Immature natural killer cell (primary cell): ENCODE results near the gene ARHGAP24. TPM values are rescaled to one million over a fixed set of nuclear protein-coding genes. Genes with fewer than 3 reads are reported as not detected.
A peak's percentile ranks its signal among the peaks of the same experiment; 100 is the strongest.

Source experiments
- DNase-seq, 3 donors: peaks; one replicate each; pipeline ENCODE4 v3.0.0; 2022; ENCODE audit warnings: mixed read lengths in 1 of 3
- H3K27ac Mint-ChIP-seq, 6 donors: one replicate each; pipeline ENCODE4 v1.8.0; 2020; ENCODE audit warnings: mixed read lengths in 6 of 6, mild to moderate bottlenecking in 5 of 6, inconsistent platforms in 4 of 6, moderate library complexity in 3 of 6
- H3K27me3 Mint-ChIP-seq, 3 donors: one replicate each; pipeline ENCODE4 v1.8.0; 2020 to 2021; ENCODE audit warnings: low read depth in 3 of 3, mild to moderate bottlenecking in 3 of 3, mixed read lengths in 3 of 3, moderate library complexity in 3 of 3, inconsistent platforms in 1 of 3
- H3K36me3 Mint-ChIP-seq, 3 donors: one replicate each; pipeline ENCODE4 v1.8.0; 2020; ENCODE audit warnings: mixed read lengths in 3 of 3, inconsistent platforms in 2 of 3, mild to moderate bottlenecking in 2 of 3
- H3K4me1 Mint-ChIP-seq, 2 donors: one replicate each; pipeline ENCODE4 v1.8.0; 2020; ENCODE audit warnings: inconsistent platforms in 2 of 2, mild to moderate bottlenecking in 2 of 2, mixed read lengths in 2 of 2, moderate library complexity in 1 of 2
- H3K4me3 Mint-ChIP-seq, 5 donors: one replicate each; pipeline ENCODE4 v1.8.0; 2020; ENCODE audit warnings: mild to moderate bottlenecking in 5 of 5, mixed read lengths in 5 of 5, inconsistent platforms in 3 of 5, moderate library complexity in 3 of 5
- H3K9me3 Mint-ChIP-seq, 6 donors: one replicate each; pipeline ENCODE4 v1.8.0; 2020; ENCODE audit warnings: mild to moderate bottlenecking in 6 of 6, mixed read lengths in 6 of 6, inconsistent platforms in 4 of 6, moderate library complexity in 3 of 6
- polyA plus RNA-seq, 3 donors: library from polyadenylated mRNA; unstranded; fragments of 300-500 nt; fragmentation: Illumina TruSeq; gene quantifications; one replicate each; pipeline ENCODE4 v1.2.3, GENCODE V29; 2021

The ARHGAP24 gene
- polyA plus RNA-seq, 3 donors from 2014 or later, result 0.06 to 0.24 TPM; not detected in 1

DNA sequence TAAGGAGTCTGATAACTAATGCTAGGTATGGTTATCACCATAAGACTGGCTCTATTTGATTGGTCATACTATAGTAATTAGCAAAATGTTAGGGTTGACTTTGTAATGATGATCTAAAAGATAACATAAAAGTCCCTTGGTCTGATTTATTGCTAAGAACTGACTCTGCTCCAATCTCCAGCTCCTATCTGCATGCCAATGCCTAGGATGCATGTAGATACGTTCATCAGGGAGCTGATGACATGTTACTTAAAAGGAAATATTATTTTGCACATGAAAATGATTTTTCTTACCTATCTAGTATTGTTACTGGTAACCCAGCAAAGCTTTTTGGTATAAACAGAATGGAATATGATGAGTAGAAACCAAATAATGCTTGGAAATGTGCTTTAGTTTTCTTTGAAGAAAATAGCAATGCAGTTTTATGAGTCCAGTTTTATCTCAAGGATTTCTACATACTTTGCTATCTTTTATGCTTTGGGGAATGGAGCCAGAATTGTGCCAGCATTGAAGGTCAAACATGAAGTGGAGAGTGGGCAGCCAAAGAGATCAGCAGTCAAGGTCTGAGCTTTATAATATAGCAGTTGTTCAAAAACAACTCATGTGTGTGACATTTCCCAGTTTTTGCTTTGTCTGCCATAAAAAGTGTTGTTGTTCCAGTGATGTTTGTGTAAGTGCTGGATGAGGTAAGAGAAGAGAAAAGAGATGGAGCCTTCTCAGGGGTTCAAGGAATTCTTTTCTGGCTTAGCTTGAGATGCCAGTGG lies 121.0 kb downstream of the ARHGAP24 start:
- H3K9me3 Mint-ChIP-seq, result peaks cover 7 to 34% (median 23%) of the 10 kb centered on the region in 6 donors
- no peak overlapping the region for H3K4me3 Mint-ChIP-seq
- H3K27ac Mint-ChIP-seq, result no peak overlapping the region
- H3K36me3 Mint-ChIP-seq, result peaks cover 0 to 4% (median 0%) of the 10 kb centered on the region in 3 donors
- no peaks in the 10 kb centered on the region for H3K27me3 Mint-ChIP-seq
- no peak for DNase-seq
- H3K4me1 Mint-ChIP-seq, result no peaks in the 10 kb centered on the region

DNA sequence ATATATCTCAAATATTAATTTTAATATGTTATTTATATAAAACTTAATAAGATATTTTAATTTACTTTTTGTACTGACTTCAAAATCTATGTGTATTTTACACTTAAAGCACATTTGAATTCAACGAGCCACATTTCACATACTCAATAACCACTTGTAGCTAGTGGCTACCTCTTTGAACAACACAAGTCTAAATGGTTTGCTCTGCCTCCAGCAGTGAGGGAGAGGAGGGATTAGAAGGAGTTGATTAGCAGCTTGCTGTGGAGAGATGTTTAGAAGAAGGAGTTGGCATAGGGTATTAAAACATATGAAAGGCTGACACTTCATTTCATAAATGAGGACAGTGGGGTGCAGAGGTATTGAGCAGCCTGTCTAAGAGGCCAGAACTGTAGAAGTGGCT lies 124.0 kb downstream of the ARHGAP24 start:
- DNase-seq, result no peak
- Mint-ChIP-seq H3K4me1 (no peaks in the 10 kb centered on the region), H3K4me3 (no peak overlapping the region), H3K9me3 (peaks cover 4 to 29% (median 15%) of the 10 kb centered on the region in 6 donors), H3K27me3 (no peaks in the 10 kb centered on the region), H3K27ac (no peak overlapping the region), H3K36me3 (peaks cover 0 to 4% (median 0%) of the 10 kb centered on the region in 3 donors)

DNA sequence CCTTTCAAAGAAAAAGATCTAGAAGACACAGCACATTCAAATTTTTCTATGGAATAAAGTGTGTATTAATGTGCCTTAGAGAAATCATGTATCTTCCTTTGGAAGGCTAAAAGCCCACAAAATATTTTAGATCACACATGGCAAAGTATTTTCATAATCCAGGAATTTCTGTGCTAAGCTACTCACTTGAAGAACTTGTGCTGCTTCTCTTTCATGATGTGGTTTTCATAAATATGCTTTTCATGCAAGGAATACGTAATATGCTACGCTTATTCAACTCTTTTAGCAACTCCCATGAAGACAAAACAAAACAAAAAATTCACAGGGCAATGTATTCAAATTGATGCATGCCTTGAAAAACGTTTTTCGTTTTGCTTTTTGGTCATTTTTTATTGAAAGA lies 125.6 kb downstream of the ARHGAP24 start:
- no peaks in the 10 kb centered on the region for H3K4me1 Mint-ChIP-seq
- H3K9me3 Mint-ChIP-seq, result peaks cover 0 to 25% (median 7%) of the 10 kb centered on the region in 6 donors
- H3K27ac Mint-ChIP-seq, result no peak overlapping the region
- no peak for DNase-seq
- H3K27me3 Mint-ChIP-seq, result no peaks in the 10 kb centered on the region
- H3K36me3 Mint-ChIP-seq, result peaks cover 0 to 4% (median 0%) of the 10 kb centered on the region in 3 donors
- H3K4me3 Mint-ChIP-seq, result no peak overlapping the region

DNA sequence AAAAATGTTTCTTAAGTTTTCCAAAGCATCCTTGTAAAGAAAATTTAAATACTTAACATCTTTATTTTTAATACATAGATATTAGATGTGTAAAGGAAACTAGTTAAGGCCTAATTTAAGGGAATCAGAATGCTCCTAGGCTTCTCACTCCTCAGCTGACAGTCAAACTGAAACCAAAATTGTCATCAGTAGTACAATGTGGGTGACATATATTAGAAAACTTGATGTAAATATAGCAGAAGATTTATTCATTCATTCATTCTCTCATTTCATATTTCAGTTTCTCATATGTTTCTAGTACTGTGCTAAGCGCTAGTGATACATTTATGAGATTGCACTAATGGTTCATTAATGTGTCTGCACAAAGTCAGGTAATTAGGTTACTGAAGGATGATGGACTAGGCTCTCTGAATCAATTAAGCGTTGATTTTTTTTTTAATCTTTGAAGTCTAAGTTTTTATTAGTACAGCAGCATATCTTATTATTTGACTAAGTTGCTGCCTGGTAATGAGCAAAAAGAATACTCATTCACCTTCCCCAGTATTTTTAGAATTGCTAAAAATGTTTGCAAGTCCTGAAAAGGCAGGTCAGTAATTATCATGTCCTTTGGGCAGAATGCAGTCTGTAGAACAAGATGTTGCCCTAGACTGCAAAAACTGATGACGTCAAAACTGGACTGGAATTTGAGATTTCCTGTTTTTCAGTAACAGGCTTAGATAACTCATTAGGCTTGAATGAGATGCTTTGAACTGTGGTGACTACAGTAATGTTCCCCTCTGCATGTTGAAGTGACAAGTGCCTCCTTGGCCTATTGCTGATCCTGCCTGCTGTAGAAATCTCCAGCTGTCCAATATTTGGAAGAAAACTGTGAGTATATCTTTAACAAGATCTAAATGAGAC lies 128.7 kb downstream of the ARHGAP24 start:
- H3K4me3 Mint-ChIP-seq, result no peak overlapping the region
- H3K4me1 Mint-ChIP-seq, result no peaks in the 10 kb centered on the region
- no peak overlapping the region for H3K27ac Mint-ChIP-seq
- H3K36me3 Mint-ChIP-seq, result peaks cover 0 to 4% (median 0%) of the 10 kb centered on the region in 3 donors
- peaks cover 0 to 22% (median 11%) of the 10 kb centered on the region in 6 donors for H3K9me3 Mint-ChIP-seq
- H3K27me3 Mint-ChIP-seq, result no peaks in the 10 kb centered on the region
- DNase-seq, result no peak

DNA sequence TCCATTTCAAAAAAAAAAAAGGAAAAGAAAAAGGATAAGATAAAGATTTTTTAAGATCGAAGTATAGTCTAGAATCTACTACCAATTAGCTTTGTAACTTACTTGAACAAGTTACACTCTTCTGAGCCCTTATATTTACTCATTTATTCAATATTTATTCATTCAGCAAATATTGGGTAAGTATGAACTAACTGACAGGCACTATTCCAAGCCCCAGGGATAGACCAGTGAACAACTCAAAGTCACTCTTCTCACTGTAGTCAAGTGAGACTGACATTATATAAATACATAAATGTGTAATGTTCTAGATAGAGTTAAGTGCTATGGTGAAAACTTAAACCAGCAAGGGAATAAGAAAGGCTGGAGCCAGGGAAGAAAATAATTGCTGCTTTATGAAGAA lies 131.6 kb downstream of the ARHGAP24 start:
- no peaks in the 10 kb centered on the region for H3K4me1 Mint-ChIP-seq
- no peak for DNase-seq
- H3K27me3 Mint-ChIP-seq, result no peaks in the 10 kb centered on the region
- H3K36me3 Mint-ChIP-seq, result no peaks in the 10 kb centered on the region
- peaks cover 0 to 27% (median 13%) of the 10 kb centered on the region in 6 donors for H3K9me3 Mint-ChIP-seq
- no peak overlapping the region for H3K4me3 Mint-ChIP-seq
- no peak overlapping the region for H3K27ac Mint-ChIP-seq

DNA sequence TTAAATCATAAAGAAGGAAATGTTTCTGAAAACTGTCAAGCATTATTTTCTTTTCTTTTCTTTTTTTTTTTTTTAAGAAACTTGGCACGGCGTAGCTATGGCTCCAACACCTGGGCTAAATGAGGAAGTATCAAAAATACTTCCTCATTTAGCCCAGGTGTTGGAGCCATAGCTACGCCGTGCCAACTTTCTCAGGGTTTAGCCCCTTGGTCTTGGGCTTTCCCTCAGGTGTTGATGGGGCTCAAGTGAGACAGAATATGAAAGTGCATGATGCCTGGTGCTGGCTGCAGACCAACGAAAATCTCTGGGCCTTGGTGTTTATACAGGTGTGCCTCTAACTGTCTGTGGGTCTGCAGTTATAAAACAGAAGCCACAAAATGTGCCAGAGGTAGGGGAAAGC lies 132.7 kb downstream of the ARHGAP24 start:
- no peaks in the 10 kb centered on the region for H3K36me3 Mint-ChIP-seq
- H3K27me3 Mint-ChIP-seq, result no peaks in the 10 kb centered on the region
- H3K9me3 Mint-ChIP-seq, result peaks cover 0 to 27% (median 11%) of the 10 kb centered on the region in 6 donors
- no peak for DNase-seq
- no peaks in the 10 kb centered on the region for H3K4me1 Mint-ChIP-seq
- no peak overlapping the region for H3K27ac Mint-ChIP-seq
- no peak overlapping the region for H3K4me3 Mint-ChIP-seq

DNA sequence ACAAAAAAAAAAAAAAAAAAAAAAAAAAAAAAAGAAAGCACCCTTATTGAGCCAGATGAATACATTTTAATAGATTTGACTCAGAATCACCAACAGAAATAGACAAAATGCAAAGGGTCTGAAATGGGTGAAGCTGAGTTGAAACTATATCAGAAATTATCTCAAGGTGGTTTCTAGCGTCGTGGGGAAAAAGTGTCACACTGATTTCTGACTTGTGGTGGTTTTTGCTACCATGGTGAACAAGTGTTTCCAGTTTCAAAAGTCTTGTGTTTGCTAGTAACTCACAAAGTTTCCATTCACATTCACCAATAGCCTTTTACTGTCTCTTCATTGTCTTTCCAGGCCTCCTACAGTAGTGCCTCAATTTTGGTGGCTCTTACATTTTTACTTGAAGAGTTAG lies 135.5 kb downstream of the ARHGAP24 start:
- DNase-seq, result no peak
- Mint-ChIP-seq H3K9me3 (peaks cover 0 to 26% (median 11%) of the 10 kb centered on the region in 6 donors), H3K4me3 (no peak overlapping the region), H3K27ac (no peak overlapping the region), H3K4me1 (no peaks in the 10 kb centered on the region), H3K36me3 (no peaks in the 10 kb centered on the region), H3K27me3 (no peaks in the 10 kb centered on the region)

DNA sequence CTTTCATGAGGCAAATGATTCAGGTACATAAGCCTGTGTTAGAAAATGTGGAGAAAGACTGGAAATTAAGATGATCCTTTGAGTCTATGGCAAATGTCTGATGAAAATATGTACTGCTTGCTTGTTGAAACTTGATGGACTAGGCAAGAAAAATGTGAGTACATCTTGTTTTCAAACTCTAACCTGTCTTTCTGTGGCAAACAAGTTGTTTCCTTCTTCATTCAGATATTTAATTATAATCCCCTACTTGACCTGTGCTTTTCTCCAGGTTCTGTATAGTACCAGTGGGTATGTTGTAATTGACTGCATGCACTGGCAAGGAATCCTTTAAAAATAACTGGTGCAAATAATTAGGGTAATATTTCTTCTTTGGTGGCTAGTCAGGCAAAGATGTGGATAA lies 136.7 kb downstream of the ARHGAP24 start:
- H3K27me3 Mint-ChIP-seq, result no peaks in the 10 kb centered on the region
- H3K27ac Mint-ChIP-seq, result no peak overlapping the region
- no peaks in the 10 kb centered on the region for H3K36me3 Mint-ChIP-seq
- H3K4me1 Mint-ChIP-seq, result no peaks in the 10 kb centered on the region
- H3K9me3 Mint-ChIP-seq, result peaks cover 0 to 26% (median 11%) of the 10 kb centered on the region in 6 donors
- H3K4me3 Mint-ChIP-seq, result no peak overlapping the region
- DNase-seq, result no peak

DNA sequence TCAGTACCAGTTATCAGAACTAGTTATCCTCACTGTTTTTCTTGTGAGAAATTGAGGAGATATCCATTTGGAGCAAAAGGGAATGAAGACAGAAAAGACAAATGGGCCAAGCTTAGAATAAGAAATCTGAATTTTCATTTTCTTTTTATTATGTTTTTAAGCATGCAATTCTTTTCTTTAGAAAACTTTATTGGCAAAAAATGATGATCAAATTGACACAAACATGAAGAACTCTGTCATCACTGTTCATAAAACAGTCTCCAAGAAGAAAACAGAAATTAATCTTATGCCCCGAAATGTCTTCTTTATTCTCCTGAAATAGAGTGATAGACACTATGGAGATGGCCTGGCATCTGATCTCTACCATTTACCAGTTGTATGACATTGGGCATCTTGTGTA lies 139.0 kb downstream of the ARHGAP24 start:
- no peaks in the 10 kb centered on the region for H3K4me1 Mint-ChIP-seq

DNA sequence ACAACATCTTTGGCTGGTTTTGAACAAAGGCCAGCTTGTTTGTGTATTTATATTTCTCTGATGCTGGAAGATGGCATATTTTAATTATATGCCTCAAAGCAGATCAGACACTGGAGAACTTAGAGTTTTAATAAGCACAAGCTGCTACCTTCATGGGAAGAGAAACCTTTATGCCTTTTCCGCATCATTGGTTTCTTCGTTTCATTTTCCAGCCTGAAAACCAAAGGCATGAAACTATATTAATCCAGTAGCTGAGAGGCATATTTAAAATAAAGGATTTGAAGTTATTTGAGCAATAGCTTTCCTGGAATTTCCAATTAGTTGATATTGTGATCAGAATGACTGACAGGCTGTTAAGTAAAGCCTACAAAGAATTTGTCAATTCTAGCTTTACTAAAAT lies 141.0 kb downstream of the ARHGAP24 start:
- H3K4me1 Mint-ChIP-seq, result no peaks in the 10 kb centered on the region
- no peak overlapping the region for H3K4me3 Mint-ChIP-seq
- peaks cover 2 to 21% (median 12%) of the 10 kb centered on the region in 6 donors for H3K9me3 Mint-ChIP-seq
- peaks cover 0 to 3% (median 0%) of the 10 kb centered on the region in 3 donors for H3K27me3 Mint-ChIP-seq
- no peaks in the 10 kb centered on the region for H3K36me3 Mint-ChIP-seq
- no peak overlapping the region for H3K27ac Mint-ChIP-seq
- DNase-seq, result no peak

More for the DNA sequence above, 139.0 kb downstream of the ARHGAP24 start:
- peaks cover 0 to 2% (median 0%) of the 10 kb centered on the region in 3 donors for H3K27me3 Mint-ChIP-seq
- DNase-seq, result no peak
- no peak overlapping the region for H3K4me3 Mint-ChIP-seq
- H3K36me3 Mint-ChIP-seq, result no peaks in the 10 kb centered on the region
- no peak overlapping the region for H3K27ac Mint-ChIP-seq
- H3K9me3 Mint-ChIP-seq, result peaks cover 0 to 25% (median 8%) of the 10 kb centered on the region in 6 donors

DNA sequence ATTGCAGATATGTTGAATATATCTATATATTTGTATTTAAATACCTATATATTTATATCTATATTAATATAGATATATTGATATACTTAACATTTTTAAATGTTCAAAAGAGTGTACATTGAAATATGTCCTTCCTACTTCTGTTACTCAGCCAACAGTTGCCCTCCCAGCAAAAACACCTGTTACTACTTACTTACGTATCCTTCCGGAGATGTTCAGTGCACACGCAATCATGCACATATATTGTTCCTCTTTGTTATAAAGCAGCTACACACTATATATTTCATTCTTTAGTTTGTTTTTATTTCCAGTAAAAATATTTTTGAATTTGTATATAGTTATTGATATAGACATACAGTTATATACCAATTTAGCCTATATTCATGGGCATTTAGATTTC lies 142.3 kb downstream of the ARHGAP24 start:
- no peak overlapping the region for H3K4me3 Mint-ChIP-seq
- H3K36me3 Mint-ChIP-seq, result no peaks in the 10 kb centered on the region
- no peaks in the 10 kb centered on the region for H3K4me1 Mint-ChIP-seq
- peaks cover 0 to 17% (median 14%) of the 10 kb centered on the region in 6 donors for H3K9me3 Mint-ChIP-seq
- peaks cover 0 to 3% (median 0%) of the 10 kb centered on the region in 3 donors for H3K27me3 Mint-ChIP-seq
- no peak for DNase-seq
- no peak overlapping the region for H3K27ac Mint-ChIP-seq

DNA sequence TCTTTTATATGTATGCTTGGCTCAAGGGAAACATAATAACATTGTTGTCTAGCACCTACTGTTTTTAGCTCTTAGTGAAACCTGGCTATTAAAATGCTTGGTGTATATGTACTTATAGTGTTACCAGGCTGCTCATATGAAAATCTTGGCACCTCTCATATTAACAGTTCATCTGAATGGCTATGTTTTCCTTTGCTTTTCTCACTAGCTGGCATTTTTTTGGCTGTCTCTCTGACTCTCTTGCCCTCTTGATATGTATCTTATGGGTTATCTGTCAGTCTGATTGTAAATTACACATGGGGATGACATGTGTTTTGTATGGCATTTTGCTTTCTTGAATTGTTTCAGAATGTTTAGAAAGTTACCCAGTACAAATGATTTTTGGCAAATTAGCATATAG lies 158.0 kb downstream of the ARHGAP24 start:
- no peaks in the 10 kb centered on the region for H3K4me1 Mint-ChIP-seq
- DNase-seq, result no peak
- H3K36me3 Mint-ChIP-seq, result peaks cover 0 to 5% (median 0%) of the 10 kb centered on the region in 3 donors
- no peak overlapping the region for H3K27ac Mint-ChIP-seq
- peaks cover 0 to 2% (median 2%) of the 10 kb centered on the region in 3 donors for H3K27me3 Mint-ChIP-seq
- no peak overlapping the region for H3K4me3 Mint-ChIP-seq
- peaks cover 17 to 54% (median 26%) of the 10 kb centered on the region in 6 donors for H3K9me3 Mint-ChIP-seq

DNA sequence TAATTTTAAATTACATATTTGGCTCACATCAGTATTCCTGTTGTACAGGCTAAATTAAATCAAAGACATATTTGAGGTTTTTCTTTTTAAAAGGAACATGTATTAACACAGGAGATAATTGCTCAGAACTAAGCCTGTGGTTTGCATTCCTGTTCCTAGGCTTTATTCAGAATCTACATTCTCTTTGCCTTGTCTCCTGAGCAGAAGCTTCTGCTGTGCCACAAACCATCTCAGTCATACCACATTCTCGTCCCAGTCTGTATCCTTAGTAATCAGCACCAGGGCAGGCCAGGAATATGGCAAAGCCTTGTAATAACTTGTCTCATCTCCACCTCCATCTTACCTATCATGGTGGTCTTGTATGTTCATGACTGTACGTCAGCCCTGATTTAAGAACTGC lies 162.8 kb downstream of the ARHGAP24 start:
- Mint-ChIP-seq H3K4me1 (no peaks in the 10 kb centered on the region), H3K36me3 (no peaks in the 10 kb centered on the region)

DNA sequence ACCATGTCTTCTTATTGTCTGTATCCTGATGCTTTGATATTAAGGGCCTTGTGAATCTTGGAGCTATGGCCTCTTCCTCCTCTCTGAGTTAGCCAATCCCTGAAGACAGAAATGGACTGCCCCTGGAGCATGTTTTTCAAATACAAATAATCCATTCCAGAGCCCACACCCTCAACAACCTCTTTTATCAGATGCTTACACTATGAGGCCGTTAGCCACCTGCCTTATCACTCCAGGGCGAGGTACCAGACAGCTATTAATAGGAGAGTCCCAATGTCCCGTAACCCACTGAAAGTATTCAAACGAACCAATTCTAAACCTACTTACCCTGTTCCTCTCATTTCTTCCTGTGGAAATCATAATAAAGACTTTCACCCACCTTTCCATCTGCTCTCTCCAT lies 165.0 kb downstream of the ARHGAP24 start:
- no peak overlapping the region for H3K4me3 Mint-ChIP-seq
- peaks cover 9 to 35% (median 19%) of the 10 kb centered on the region in 6 donors for H3K9me3 Mint-ChIP-seq
- peaks cover 0 to 2% (median 0%) of the 10 kb centered on the region in 3 donors for H3K27me3 Mint-ChIP-seq
- no peaks in the 10 kb centered on the region for H3K4me1 Mint-ChIP-seq
- no peak for DNase-seq
- H3K36me3 Mint-ChIP-seq, result no peaks in the 10 kb centered on the region
- H3K27ac Mint-ChIP-seq, result peak overlapping the region in 1 of 6 donors; percentile 56

More for the DNA sequence above, 162.8 kb downstream of the ARHGAP24 start:
- DNase-seq, result no peak
- H3K27me3 Mint-ChIP-seq, result peaks cover 0 to 2% (median 0%) of the 10 kb centered on the region in 3 donors
- H3K9me3 Mint-ChIP-seq, result peaks cover 8 to 36% (median 22%) of the 10 kb centered on the region in 6 donors
- no peak overlapping the region for H3K4me3 Mint-ChIP-seq
- no peak overlapping the region for H3K27ac Mint-ChIP-seq
